ENCODE data around the gene CERK. TPM values are rescaled to one million over a fixed set of nuclear protein-coding genes. Genes with fewer than 3 reads are reported as not detected.

Gene CERK
- total RNA-seq, 1 donor from 2014 or later: 145 TPM

GRCh38 chr22:46766611-46767010 is 28.6 kb upstream of the CERK start:
- Mint-ChIP-seq H3K9me3 (ENCODE audit: unreplicated experiment) (peaks cover 13% of the 10 kb centered on the region), H3K27ac (ENCODE audit: unreplicated experiment) (no peak overlapping the region), H3K27me3 (ENCODE audit: unreplicated experiment) (peaks cover 7% of the 10 kb centered on the region), H3K4me1 (ENCODE audit: low read depth, unreplicated experiment) (peaks cover 27% of the 10 kb centered on the region), H3K4me3 (ENCODE audit: unreplicated experiment) (no peak overlapping the region), H3K36me3 (ENCODE audit: unreplicated experiment) (no peaks in the 10 kb centered on the region)
- no peak for DNase-seq
- no peak for TF ChIP-seq CTCF (IDR thresholded peaks at IDR 0.05; ENCODE audit: partially characterized antibody, unreplicated experiment)

GRCh38 chr22:46764779-46765485 is 26.9 kb upstream of the CERK start:
- H3K27ac Mint-ChIP-seq (ENCODE audit: unreplicated experiment): no peak overlapping the region
- H3K4me1 Mint-ChIP-seq (ENCODE audit: low read depth, unreplicated experiment): peaks cover 26% of the 10 kb centered on the region
- H3K4me3 Mint-ChIP-seq (ENCODE audit: unreplicated experiment): no peak overlapping the region
- H3K27me3 Mint-ChIP-seq (ENCODE audit: unreplicated experiment): peaks cover 7% of the 10 kb centered on the region
- no peak for TF ChIP-seq CTCF (IDR thresholded peaks at IDR 0.05; ENCODE audit: partially characterized antibody, unreplicated experiment)
- H3K36me3 Mint-ChIP-seq (ENCODE audit: unreplicated experiment): no peaks in the 10 kb centered on the region
- no peak for DNase-seq
- peaks cover 13% of the 10 kb centered on the region for H3K9me3 Mint-ChIP-seq (ENCODE audit: unreplicated experiment)

GRCh38 chr22:46764140-46764680 is 26.2 kb upstream of the CERK start:
- peaks cover 7% of the 10 kb centered on the region for H3K27me3 Mint-ChIP-seq (ENCODE audit: unreplicated experiment)
- H3K9me3 Mint-ChIP-seq (ENCODE audit: unreplicated experiment): peaks cover 13% of the 10 kb centered on the region
- no peak overlapping the region for H3K27ac Mint-ChIP-seq (ENCODE audit: unreplicated experiment)
- peaks cover 19% of the 10 kb centered on the region for H3K4me1 Mint-ChIP-seq (ENCODE audit: low read depth, unreplicated experiment)
- no peak for TF ChIP-seq CTCF (IDR thresholded peaks at IDR 0.05; ENCODE audit: partially characterized antibody, unreplicated experiment)
- H3K36me3 Mint-ChIP-seq (ENCODE audit: unreplicated experiment): no peaks in the 10 kb centered on the region
- no peak for DNase-seq
- H3K4me3 Mint-ChIP-seq (ENCODE audit: unreplicated experiment): peak overlapping the region; percentile 98

GRCh38 chr22:46763051-46763705 is 25.1 kb upstream of the CERK start:
- peaks cover 13% of the 10 kb centered on the region for H3K9me3 Mint-ChIP-seq (ENCODE audit: unreplicated experiment)
- DNase-seq: no peak
- no peak for TF ChIP-seq CTCF (IDR thresholded peaks at IDR 0.05; ENCODE audit: partially characterized antibody, unreplicated experiment)
- peak overlapping the region; percentile 98 for H3K4me3 Mint-ChIP-seq (ENCODE audit: unreplicated experiment)
- peaks cover 7% of the 10 kb centered on the region for H3K27me3 Mint-ChIP-seq (ENCODE audit: unreplicated experiment)
- no peaks in the 10 kb centered on the region for H3K36me3 Mint-ChIP-seq (ENCODE audit: unreplicated experiment)
- H3K4me1 Mint-ChIP-seq (ENCODE audit: low read depth, unreplicated experiment): peaks cover 14% of the 10 kb centered on the region
- H3K27ac Mint-ChIP-seq (ENCODE audit: unreplicated experiment): peak overlapping the region; percentile 95

Measured in glutamatergic neuron (in vitro differentiated cells).